ENCODE measurements around the gene JPT2. TPM values are rescaled to one million over a fixed set of nuclear protein-coding genes. Genes with fewer than 3 reads are reported as not detected.
A peak's percentile ranks its signal among the peaks of the same experiment; 100 is the strongest.

Gene JPT2
- total and polyA plus RNA-seq, 10 donors: 8.2 to 30.5 (median 17.7) TPM

- H3K9me3 ChIP-seq: no peaks in the 10 kb centered on the region
- WGBS, 5 donors: 90 to 98% (median 93%) methylated on average over 19 to 26 of the region's 26 CpGs
- peaks cover 2 to 77% (median 65%) of the 10 kb centered on the region in 6 donors for H3K36me3 ChIP-seq
- peaks cover 4 to 13% (median 9%) of the 10 kb centered on the region in 6 donors for H3K4me1 ChIP-seq
- intact Hi-C loops (cut with DNase I; ENCODE audit: low total_unique reads): no loop called here
- no peak overlapping the region for H3K4me3 ChIP-seq
- H3K27me3 ChIP-seq (replicated peaks in 1 of 7): no peaks in the 10 kb centered on the region
- no peak overlapping the region for H3K27ac ChIP-seq
- no peak for TF ChIP-seq POLR2AphosphoS5 (IDR thresholded peaks at IDR 0.05)
- no peak for TF ChIP-seq POLR2A (IDR thresholded peaks at IDR 0.05)
- TF ChIP-seq CTCF (IDR thresholded peaks at IDR 0.05 in 8 of 11, conservative IDR thresholded peaks at IDR 0.05 in 3 of 11): no peak
- DNase-seq: no peak
Observed at GRCh38 chr16:1673424-1674151, 4.5 kb upstream of the JPT2 start.

GRCh38 chr16:1674306-1674705, 3.8 kb upstream of the JPT2 start:
- H3K9me3 ChIP-seq: no peaks in the 10 kb centered on the region
- H3K4me1 ChIP-seq: peaks cover 10 to 20% (median 16%) of the 10 kb centered on the region in 6 donors
- no peak overlapping the region for H3K4me3 ChIP-seq
- no peak for DNase-seq
- peaks cover 2 to 70% (median 58%) of the 10 kb centered on the region in 6 donors for H3K36me3 ChIP-seq
- intact Hi-C loops (cut with DNase I; ENCODE audit: low total_unique reads): no loop called here
- no peak overlapping the region for H3K27ac ChIP-seq
- 83 to 91% (median 90%) methylated on average over 7 of the region's 7 CpGs for WGBS, 5 donors
- no peaks in the 10 kb centered on the region for H3K27me3 ChIP-seq (replicated peaks in 1 of 7)
- TF ChIP-seq POLR2AphosphoS5 (IDR thresholded peaks at IDR 0.05) (no peak), POLR2A (IDR thresholded peaks at IDR 0.05) (no peak), CTCF (IDR thresholded peaks at IDR 0.05 in 8 of 11, conservative IDR thresholded peaks at IDR 0.05 in 3 of 11) (no peak)

- intact Hi-C loops (cut with DNase I; ENCODE audit: low total_unique reads): no loop called here
- TF ChIP-seq CTCF (IDR thresholded peaks at IDR 0.05 in 8 of 11, conservative IDR thresholded peaks at IDR 0.05 in 3 of 11) (no peak), POLR2AphosphoS5 (IDR thresholded peaks at IDR 0.05) (no peak), POLR2A (IDR thresholded peaks at IDR 0.05) (no peak)
- peaks cover 15 to 27% (median 22%) of the 10 kb centered on the region in 6 donors for H3K4me1 ChIP-seq
- peaks cover 2 to 63% (median 51%) of the 10 kb centered on the region in 6 donors for H3K36me3 ChIP-seq
- no peak overlapping the region for H3K27ac ChIP-seq
- DNase-seq: peak; percentile 56
- no peak overlapping the region for H3K4me3 ChIP-seq
- no peaks in the 10 kb centered on the region for H3K9me3 ChIP-seq
- H3K27me3 ChIP-seq (replicated peaks in 1 of 7): no peaks in the 10 kb centered on the region
- WGBS, 5 donors: 90 to 95% (median 93%) methylated on average over 18 to 19 of the region's 19 CpGs
Observed at GRCh38 chr16:1674751-1675664, 3.1 kb upstream of the JPT2 start.

- TF ChIP-seq POLR2AphosphoS5 (IDR thresholded peaks at IDR 0.05) (no peak), POLR2A (IDR thresholded peaks at IDR 0.05) (no peak), CTCF (IDR thresholded peaks at IDR 0.05 in 8 of 11, conservative IDR thresholded peaks at IDR 0.05 in 3 of 11) (no peak)
- intact Hi-C loops (cut with DNase I; ENCODE audit: low total_unique reads): no loop called here
- Histone ChIP-seq H3K36me3 (peaks cover 0 to 46% (median 36%) of the 10 kb centered on the region in 6 donors), H3K4me3 (no peak overlapping the region), H3K9me3 (no peaks in the 10 kb centered on the region), H3K27ac (no peak overlapping the region), H3K27me3 (replicated peaks in 1 of 7) (no peaks in the 10 kb centered on the region), H3K4me1 (peaks cover 16 to 40% (median 22%) of the 10 kb centered on the region in 6 donors)
- DNase-seq: no peak
- WGBS, 5 donors: 90 to 96% (median 93%) methylated on average over 12 of the region's 12 CpGs
Observed at GRCh38 chr16:1676661-1677060, 1.4 kb upstream of the JPT2 start.
